ENCODE results near the gene GOLIM4. TPM values are rescaled to one million over a fixed set of nuclear protein-coding genes. Genes with fewer than 3 reads are reported as not detected.

The GOLIM4 gene
- total and polyA plus RNA-seq, 2 donors (not counting 1 experiment from before 2014, with no cell fraction given): 46.2 to 77.3 TPM

GRCh38 chr3:168048414-168049330, 47.1 kb downstream of the GOLIM4 start:
- H3K4me2 ChIP-seq (ENCODE audit: extremely low read depth, insufficient read depth, low read length): no peak overlapping the region
- H3K36me3 ChIP-seq (ENCODE audit: control insufficient read depth, insufficient read depth, low read length): no peaks in the 10 kb centered on the region
- H3K4me3 ChIP-seq (replicated peaks in 1 of 4; ENCODE audit: control extremely low read depth in 1 of 4, insufficient read depth in 1 of 4, low read depth in 3 of 4, low read length in 4 of 4): no peak overlapping the region
- peaks cover 27% of the 10 kb centered on the region for H3K79me2 ChIP-seq (ENCODE audit: control insufficient read depth, insufficient read depth, low read length)
- no peaks in the 10 kb centered on the region for H3K27me3 ChIP-seq (ENCODE audit: control insufficient read depth, insufficient read depth, low read length)
- TF ChIP-seq CTCF (conservative IDR thresholded peaks at IDR 0.05 in 1 of 2, IDR thresholded peaks at IDR 0.05 in 1 of 2; ENCODE audit: low read depth in 1 of 2, low read length in 2 of 2) (no peak), EZH2 (IDR thresholded peaks at IDR 0.05; ENCODE audit: low read length, missing control alignments) (no peak)
- no peaks in the 10 kb centered on the region for H4K20me1 ChIP-seq (ENCODE audit: control insufficient read depth, extremely low read depth, insufficient read depth, low read length)
- H3K27ac ChIP-seq (ENCODE audit: insufficient read depth, low read length): no peak overlapping the region
- no peak overlapping the region for H2AFZ ChIP-seq (ENCODE audit: low read length)
- no peaks in the 10 kb centered on the region for H3K9me3 ChIP-seq (ENCODE audit: control insufficient read depth, insufficient read depth, low read depth, low read length)
- peaks cover 9% of the 10 kb centered on the region for H3K4me1 ChIP-seq (ENCODE audit: control insufficient read depth, extremely low read depth, insufficient read depth, low read length)
- peak in 1 of 2 donors; percentile 20 for DNase-seq (ENCODE audit: low read depth in 2 of 2)
- no peak overlapping the region for H3K9ac ChIP-seq (ENCODE audit: insufficient read depth, low read length)

GRCh38 chr3:168047936-168048335, 47.8 kb downstream of the GOLIM4 start:
- H3K4me2 ChIP-seq (ENCODE audit: extremely low read depth, insufficient read depth, low read length): no peak overlapping the region
- DNase-seq (ENCODE audit: low read depth in 2 of 2): no peak
- no peak overlapping the region for H3K27ac ChIP-seq (ENCODE audit: insufficient read depth, low read length)
- no peaks in the 10 kb centered on the region for H3K27me3 ChIP-seq (ENCODE audit: control insufficient read depth, insufficient read depth, low read length)
- no peak overlapping the region for H2AFZ ChIP-seq (ENCODE audit: low read length)
- H3K4me1 ChIP-seq (ENCODE audit: control insufficient read depth, extremely low read depth, insufficient read depth, low read length): peaks cover 9% of the 10 kb centered on the region
- no peak overlapping the region for H3K9ac ChIP-seq (ENCODE audit: insufficient read depth, low read length)
- H3K36me3 ChIP-seq (ENCODE audit: control insufficient read depth, insufficient read depth, low read length): no peaks in the 10 kb centered on the region
- H4K20me1 ChIP-seq (ENCODE audit: control insufficient read depth, extremely low read depth, insufficient read depth, low read length): no peaks in the 10 kb centered on the region
- H3K79me2 ChIP-seq (ENCODE audit: control insufficient read depth, insufficient read depth, low read length): peaks cover 24% of the 10 kb centered on the region
- no peaks in the 10 kb centered on the region for H3K9me3 ChIP-seq (ENCODE audit: control insufficient read depth, insufficient read depth, low read depth, low read length)
- H3K4me3 ChIP-seq (replicated peaks in 1 of 4; ENCODE audit: control extremely low read depth in 1 of 4, insufficient read depth in 1 of 4, low read depth in 3 of 4, low read length in 4 of 4): no peak overlapping the region
- TF ChIP-seq EZH2 (IDR thresholded peaks at IDR 0.05; ENCODE audit: low read length, missing control alignments) (no peak), CTCF (conservative IDR thresholded peaks at IDR 0.05 in 1 of 2, IDR thresholded peaks at IDR 0.05 in 1 of 2; ENCODE audit: low read depth in 1 of 2, low read length in 2 of 2) (no peak)

GRCh38 chr3:168047190-168047795, 48.4 kb downstream of the GOLIM4 start:
- peak; percentile 76 to 92 for DNase-seq (ENCODE audit: low read depth in 2 of 2)
- no peaks in the 10 kb centered on the region for H3K9me3 ChIP-seq (ENCODE audit: control insufficient read depth, insufficient read depth, low read depth, low read length)
- TF ChIP-seq CTCF (conservative IDR thresholded peaks at IDR 0.05 in 1 of 2, IDR thresholded peaks at IDR 0.05 in 1 of 2; ENCODE audit: low read depth in 1 of 2, low read length in 2 of 2) (peak; percentile 71 to 76), EZH2 (IDR thresholded peaks at IDR 0.05; ENCODE audit: low read length, missing control alignments) (no peak)
- no peaks in the 10 kb centered on the region for H3K27me3 ChIP-seq (ENCODE audit: control insufficient read depth, insufficient read depth, low read length)
- H3K4me2 ChIP-seq (ENCODE audit: extremely low read depth, insufficient read depth, low read length): no peak overlapping the region
- no peaks in the 10 kb centered on the region for H4K20me1 ChIP-seq (ENCODE audit: control insufficient read depth, extremely low read depth, insufficient read depth, low read length)
- no peaks in the 10 kb centered on the region for H3K36me3 ChIP-seq (ENCODE audit: control insufficient read depth, insufficient read depth, low read length)
- no peak overlapping the region for H3K9ac ChIP-seq (ENCODE audit: insufficient read depth, low read length)
- H3K79me2 ChIP-seq (ENCODE audit: control insufficient read depth, insufficient read depth, low read length): peaks cover 19% of the 10 kb centered on the region
- H3K27ac ChIP-seq (ENCODE audit: insufficient read depth, low read length): no peak overlapping the region
- peaks cover 9% of the 10 kb centered on the region for H3K4me1 ChIP-seq (ENCODE audit: control insufficient read depth, extremely low read depth, insufficient read depth, low read length)
- no peak overlapping the region for H2AFZ ChIP-seq (ENCODE audit: low read length)
- H3K4me3 ChIP-seq (replicated peaks in 1 of 4; ENCODE audit: control extremely low read depth in 1 of 4, insufficient read depth in 1 of 4, low read depth in 3 of 4, low read length in 4 of 4): no peak overlapping the region
